ENCODE data around the gene PSMA2. TPM values are rescaled to one million over a fixed set of nuclear protein-coding genes. Genes with fewer than 3 reads are reported as not detected.

The PSMA2 gene
- total RNA-seq, 3 donors from 2014 or later = 39.1 to 73.1 (median 61.0) TPM

GRCh38 chr7:42930889-42931288 lies 1.1 kb downstream of the PSMA2 start:
- DNase-seq = no peak
- Histone ChIP-seq H3K36me3 (ENCODE audit: low read depth) (no peaks in the 10 kb centered on the region), H3K4me3 (peak overlapping the region; percentile 83), H3K4me1 (ENCODE audit: low read depth) (peaks cover 43% of the 10 kb centered on the region), H3K9me3 (no peaks in the 10 kb centered on the region)
- TF ChIP-seq, protein P1, sequence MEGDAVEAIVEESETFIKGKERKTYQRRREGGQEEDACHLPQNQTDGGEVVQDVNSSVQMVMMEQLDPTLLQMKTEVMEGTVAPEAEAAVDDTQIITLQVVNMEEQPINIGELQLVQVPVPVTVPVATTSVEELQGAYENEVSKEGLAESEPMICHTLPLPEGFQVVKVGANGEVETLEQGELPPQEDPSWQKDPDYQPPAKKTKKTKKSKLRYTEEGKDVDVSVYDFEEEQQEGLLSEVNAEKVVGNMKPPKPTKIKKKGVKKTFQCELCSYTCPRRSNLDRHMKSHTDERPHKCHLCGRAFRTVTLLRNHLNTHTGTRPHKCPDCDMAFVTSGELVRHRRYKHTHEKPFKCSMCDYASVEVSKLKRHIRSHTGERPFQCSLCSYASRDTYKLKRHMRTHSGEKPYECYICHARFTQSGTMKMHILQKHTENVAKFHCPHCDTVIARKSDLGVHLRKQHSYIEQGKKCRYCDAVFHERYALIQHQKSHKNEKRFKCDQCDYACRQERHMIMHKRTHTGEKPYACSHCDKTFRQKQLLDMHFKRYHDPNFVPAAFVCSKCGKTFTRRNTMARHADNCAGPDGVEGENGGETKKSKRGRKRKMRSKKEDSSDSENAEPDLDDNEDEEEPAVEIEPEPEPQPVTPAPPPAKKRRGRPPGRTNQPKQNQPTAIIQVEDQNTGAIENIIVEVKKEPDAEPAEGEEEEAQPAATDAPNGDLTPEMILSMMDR (IDR thresholded peaks at IDR 0.05) = no peak
- intact Hi-C loops (cut with DNase I, micrococcal nuclease) = no loop called here
- no peak for ATAC-seq

DNA sequence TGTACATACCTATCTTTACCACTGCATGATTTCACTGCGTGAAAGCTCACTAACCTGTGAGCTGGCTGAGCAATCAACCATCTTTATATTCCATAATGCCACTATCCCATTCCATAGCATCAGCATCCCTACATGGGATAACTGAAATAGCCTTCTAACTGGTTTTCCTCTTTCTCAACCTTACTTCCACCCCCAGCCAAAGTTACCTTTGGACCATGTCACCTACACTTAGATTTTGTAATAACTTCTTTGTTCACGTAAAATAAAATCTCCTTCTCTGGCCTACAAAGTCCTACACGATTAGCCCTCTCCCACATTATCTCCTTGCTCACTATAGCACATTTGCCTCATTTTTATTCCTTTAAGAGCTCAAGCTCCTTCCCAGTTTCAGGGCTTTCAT lies 2.5 kb downstream of the PSMA2 start:
- TF ChIP-seq, protein P1 (IDR thresholded peaks at IDR 0.05) = no peak
- DNase-seq = no peak
- Histone ChIP-seq H3K4me1 (ENCODE audit: low read depth) (peaks cover 43% of the 10 kb centered on the region), H3K4me3 (no peak overlapping the region), H3K36me3 (ENCODE audit: low read depth) (no peaks in the 10 kb centered on the region), H3K9me3 (no peaks in the 10 kb centered on the region)
- no peak for ATAC-seq
- intact Hi-C loops (cut with DNase I, micrococcal nuclease) = no loop called here

DNA sequence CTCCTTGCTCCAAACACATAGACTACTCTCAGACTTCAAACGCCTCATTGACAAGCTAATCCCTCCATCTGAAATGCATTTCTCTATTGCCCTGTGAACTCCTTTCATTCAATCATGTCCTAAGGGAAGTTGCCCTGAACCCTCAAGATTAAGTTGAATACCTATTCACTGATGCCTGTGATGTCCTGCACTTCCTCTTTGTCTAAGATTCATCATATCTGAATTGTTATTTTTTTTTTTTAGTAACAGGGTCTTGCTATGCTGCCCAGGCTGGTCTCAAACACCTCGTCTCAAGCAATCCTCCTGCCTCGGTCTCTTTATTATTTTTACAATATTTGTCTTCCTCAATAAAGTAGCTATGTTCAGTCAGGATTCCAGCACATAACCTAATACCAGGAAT lies 3.2 kb downstream of the PSMA2 start:
- no peaks in the 10 kb centered on the region for H3K36me3 ChIP-seq (ENCODE audit: low read depth)
- intact Hi-C loops (cut with DNase I, micrococcal nuclease) = no loop called here
- peaks cover 43% of the 10 kb centered on the region for H3K4me1 ChIP-seq (ENCODE audit: low read depth)
- no peak overlapping the region for H3K4me3 ChIP-seq
- no peaks in the 10 kb centered on the region for H3K9me3 ChIP-seq
- no peak for ATAC-seq
- DNase-seq = no peak
- TF ChIP-seq, protein P1 (IDR thresholded peaks at IDR 0.05) = no peak

DNA sequence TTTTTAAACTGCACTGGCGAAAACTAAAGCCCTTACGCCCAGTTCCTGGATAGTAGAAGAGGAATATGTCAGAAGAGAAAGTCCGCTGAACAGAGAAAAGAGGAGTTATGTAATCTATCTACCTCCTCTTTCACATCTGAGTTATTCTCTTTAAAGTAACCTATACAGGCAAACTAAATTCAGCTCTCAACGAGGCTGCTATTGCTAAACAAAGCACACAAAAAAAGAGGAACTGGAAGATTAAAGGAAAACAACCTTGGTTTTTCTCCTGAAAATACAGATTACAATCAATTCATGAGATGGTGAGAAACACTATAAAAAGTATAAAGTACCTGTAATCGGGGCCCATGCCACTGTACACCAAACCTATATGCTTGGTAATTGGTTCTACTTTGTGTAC lies 5.8 kb downstream of the PSMA2 start:
- TF ChIP-seq, protein P1 (IDR thresholded peaks at IDR 0.05) = no peak
- no peak for DNase-seq
- Histone ChIP-seq H3K4me3 (no peak overlapping the region), H3K9me3 (no peaks in the 10 kb centered on the region), H3K36me3 (ENCODE audit: low read depth) (no peaks in the 10 kb centered on the region), H3K4me1 (ENCODE audit: low read depth) (peaks cover 38% of the 10 kb centered on the region)
- ATAC-seq = no peak
- intact Hi-C loops (cut with DNase I, micrococcal nuclease) = no loop called here

DNA sequence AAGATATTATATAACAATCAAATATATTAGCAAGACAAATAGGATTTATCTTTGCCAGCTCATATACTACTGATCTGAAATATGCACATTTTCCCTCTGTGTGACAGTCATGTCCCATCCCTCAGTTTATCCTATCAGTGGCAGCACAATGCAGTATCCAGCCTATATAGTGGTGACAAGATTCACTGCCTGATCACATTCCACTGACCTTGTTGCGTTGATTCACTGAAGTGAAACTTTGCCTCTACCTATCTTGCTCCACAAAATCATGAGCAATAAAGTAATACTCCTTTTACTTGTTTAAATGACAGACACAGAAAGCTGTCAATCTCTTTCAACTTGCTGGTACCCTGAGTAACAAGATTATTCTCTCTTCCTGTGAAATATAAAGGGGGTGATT lies 6.3 kb downstream of the PSMA2 start:
- TF ChIP-seq, protein P1 (IDR thresholded peaks at IDR 0.05) = no peak
- H3K36me3 ChIP-seq (ENCODE audit: low read depth) = peaks cover 4% of the 10 kb centered on the region
- intact Hi-C loops (cut with DNase I, micrococcal nuclease) = no loop called here
- no peak for DNase-seq
- H3K4me3 ChIP-seq = no peak overlapping the region
- H3K9me3 ChIP-seq = no peaks in the 10 kb centered on the region
- H3K4me1 ChIP-seq (ENCODE audit: low read depth) = peaks cover 32% of the 10 kb centered on the region
- ATAC-seq = no peak

DNA sequence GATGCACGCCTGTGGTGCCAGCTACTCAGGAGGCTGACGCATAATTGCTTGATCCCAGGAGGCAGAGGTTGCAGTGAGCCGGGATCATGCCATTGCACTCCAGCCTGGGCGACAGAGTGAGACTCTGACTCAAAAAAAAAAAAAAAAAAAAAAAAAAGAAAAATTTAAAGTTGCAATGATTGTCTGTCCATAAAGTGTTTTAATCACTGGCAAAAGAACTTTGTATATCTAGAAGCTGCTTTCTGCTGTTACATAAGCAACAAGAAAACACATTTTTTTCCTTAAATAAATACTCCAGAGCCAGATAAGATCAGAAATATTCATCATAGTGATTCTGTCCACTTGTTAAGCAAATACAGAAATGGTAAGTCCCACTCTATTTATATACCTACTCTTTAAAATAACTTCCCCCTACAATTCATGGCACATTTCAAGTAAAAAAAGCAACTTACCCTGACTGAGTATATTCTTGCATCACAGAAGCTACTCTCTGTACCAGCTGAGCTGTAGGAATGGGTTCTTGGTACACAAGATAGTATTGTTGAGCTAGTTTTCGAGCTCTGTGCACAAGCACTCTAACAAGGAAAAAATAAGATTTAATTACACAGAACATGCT lies 7.6 kb downstream of the PSMA2 start:
- Histone ChIP-seq H3K4me1 (ENCODE audit: low read depth) (peaks cover 19% of the 10 kb centered on the region), H3K36me3 (ENCODE audit: low read depth) (peaks cover 4% of the 10 kb centered on the region), H3K4me3 (no peak overlapping the region), H3K9me3 (no peaks in the 10 kb centered on the region)
- TF ChIP-seq, protein P1 (IDR thresholded peaks at IDR 0.05) = no peak
- no peak for DNase-seq
- intact Hi-C loops (cut with DNase I, micrococcal nuclease) = no loop called here
- ATAC-seq = no peak
